ENCODE data around the gene AP4E1.
"Not testable (repeated sequence)": the region's sequence is repeated elsewhere in the genome, so short reads cannot be mapped to it uniquely, and the experiment has no call there.

Gene AP4E1

GRCh38 chr15:51030649-51031316 lies 122.3 kb downstream of the AP4E1 start:
- no peak for DNase-seq

GRCh38 chr15:51037474-51037873 lies 129.0 kb downstream of the AP4E1 start:
- DNase-seq = not testable (repeated sequence)

GRCh38 chr15:51038162-51038973 lies 129.9 kb downstream of the AP4E1 start:
- no peak for DNase-seq

- DNase-seq = no peak
These were observed 130.5 kb downstream of the AP4E1 start for GRCh38 chr15:51038974-51039319.

GRCh38 chr15:51044037-51044727 lies 135.7 kb downstream of the AP4E1 start:
- no peak for DNase-seq

- no peak for DNase-seq
These were observed 137.5 kb downstream of the AP4E1 start for GRCh38 chr15:51046016-51046415.

- DNase-seq = no peak
These were observed 138.4 kb downstream of the AP4E1 start for GRCh38 chr15:51046799-51047449.

- DNase-seq = no peak
These were observed 139.8 kb downstream of the AP4E1 start for GRCh38 chr15:51048308-51048707.

- no peak for DNase-seq
These were observed 140.6 kb downstream of the AP4E1 start for GRCh38 chr15:51049081-51049480.

- no peak for DNase-seq
These were observed 143.3 kb downstream of the AP4E1 start for GRCh38 chr15:51051776-51052175.

- no peak for DNase-seq
These were observed 145.1 kb downstream of the AP4E1 start for GRCh38 chr15:51053571-51053970.

- no peak for DNase-seq
These were observed 146.1 kb downstream of the AP4E1 start for GRCh38 chr15:51054535-51054934.

All from cortex of kidney (tissue), 1 donor.